CD4-positive, CD25-positive, alpha-beta regulatory T cell (primary cell): Measurements from ENCODE around the gene NUP37. TPM values are rescaled to one million over a fixed set of nuclear protein-coding genes. Genes with fewer than 3 reads are reported as not detected.

Experiments used
- ATAC-seq, 2 donors: fragments of 150-1000 bp; cut with Tn5 transposase; one replicate each; pipeline ENCODE4 v1.10.0; 2021; ENCODE audit warnings: low read depth in 2 of 2, moderate number of reproducible peaks in 2 of 2, moderate library complexity in 1 of 2
- DNase-seq, 3 donors: peaks; one replicate each; pipeline versions ENCODE4 v3.0.0 to v3.0.0-alpha.2; 2012 to 2022; ENCODE audit warnings: mixed read lengths in 1 of 3
- H3K27ac ChIP-seq: one replicate; pipeline ENCODE4 v1.7.0; 2013; ENCODE audit warnings: mild to moderate bottlenecking, low read length; ENCODE audit not compliant: insufficient read depth, poor library complexity, severe bottlenecking
- H3K27me3 ChIP-seq: one replicate; pipeline ENCODE4 v1.7.0; 2013; ENCODE audit warnings: low read length; ENCODE audit not compliant: control insufficient read depth, insufficient read depth
- H3K36me3 ChIP-seq: one replicate; pipeline ENCODE4 v1.7.0; 2013; ENCODE audit warnings: mild to moderate bottlenecking, low read length, moderate library complexity; ENCODE audit not compliant: control insufficient read depth, insufficient read depth
- H3K4me1 ChIP-seq: 2 replicates; pipeline ENCODE4 v1.7.0; 2013; ENCODE audit warnings: mild to moderate bottlenecking, low read length; ENCODE audit not compliant: insufficient read depth, control insufficient read depth, poor library complexity, severe bottlenecking
- H3K4me3 ChIP-seq: one replicate; pipeline ENCODE4 v1.7.0; 2013; ENCODE audit warnings: low read depth, mild to moderate bottlenecking, low read length, moderate library complexity
- H3K9me3 ChIP-seq, 2 experiments: 1 replicate in 1 of 2; 2 replicates in 1 of 2; pipeline ENCODE4 v1.7.0; 2013; ENCODE audit warnings: low read length in 2 of 2, mild to moderate bottlenecking in 1 of 2, moderate library complexity in 1 of 2; ENCODE audit not compliant: control insufficient read depth in 2 of 2
- H3K27ac Mint-ChIP-seq, 3 donors: one replicate each; pipeline ENCODE4 v1.8.0; 2020 to 2022; ENCODE audit warnings: mild to moderate bottlenecking in 3 of 3, mixed read lengths in 3 of 3, moderate library complexity in 2 of 3
- H3K27me3 Mint-ChIP-seq: one replicate; pipeline ENCODE4 v1.8.0; 2022; ENCODE audit warnings: mild to moderate bottlenecking, mixed read lengths
- H3K36me3 Mint-ChIP-seq: one replicate; pipeline ENCODE4 v1.8.0; 2020; ENCODE audit warnings: mixed read lengths
- H3K4me1 Mint-ChIP-seq, 4 donors: one replicate each; pipeline ENCODE4 v1.8.0; 2020 to 2022; ENCODE audit warnings: mixed read lengths in 4 of 4, mild to moderate bottlenecking in 1 of 4
- H3K4me3 Mint-ChIP-seq, 4 donors: one replicate each; pipeline ENCODE4 v1.8.0; 2020 to 2022; ENCODE audit warnings: mild to moderate bottlenecking in 4 of 4, mixed read lengths in 4 of 4, moderate library complexity in 3 of 4
- H3K9me3 Mint-ChIP-seq, 7 donors: one replicate each; pipeline ENCODE4 v1.8.0; 2020 to 2022; ENCODE audit warnings: mixed read lengths in 7 of 7, mild to moderate bottlenecking in 3 of 7, moderate library complexity in 2 of 7
- polyA plus RNA-seq, 4 donors: library from polyadenylated mRNA; unstranded; fragments of 300-500 nt; fragmentation: Illumina TruSeq; gene quantifications; one replicate each; pipeline ENCODE4 v1.2.3, GENCODE V29; 2021
- total RNA-seq: library from RNA; stranded (reverse); gene quantifications from one replicate; pipeline ENCODE4 v1.2.3, GENCODE V29; 2022

NUP37 gene
- total and polyA plus RNA-seq, 5 donors from 2014 or later: 17.2 to 44.7 (median 40.4) TPM

DNA sequence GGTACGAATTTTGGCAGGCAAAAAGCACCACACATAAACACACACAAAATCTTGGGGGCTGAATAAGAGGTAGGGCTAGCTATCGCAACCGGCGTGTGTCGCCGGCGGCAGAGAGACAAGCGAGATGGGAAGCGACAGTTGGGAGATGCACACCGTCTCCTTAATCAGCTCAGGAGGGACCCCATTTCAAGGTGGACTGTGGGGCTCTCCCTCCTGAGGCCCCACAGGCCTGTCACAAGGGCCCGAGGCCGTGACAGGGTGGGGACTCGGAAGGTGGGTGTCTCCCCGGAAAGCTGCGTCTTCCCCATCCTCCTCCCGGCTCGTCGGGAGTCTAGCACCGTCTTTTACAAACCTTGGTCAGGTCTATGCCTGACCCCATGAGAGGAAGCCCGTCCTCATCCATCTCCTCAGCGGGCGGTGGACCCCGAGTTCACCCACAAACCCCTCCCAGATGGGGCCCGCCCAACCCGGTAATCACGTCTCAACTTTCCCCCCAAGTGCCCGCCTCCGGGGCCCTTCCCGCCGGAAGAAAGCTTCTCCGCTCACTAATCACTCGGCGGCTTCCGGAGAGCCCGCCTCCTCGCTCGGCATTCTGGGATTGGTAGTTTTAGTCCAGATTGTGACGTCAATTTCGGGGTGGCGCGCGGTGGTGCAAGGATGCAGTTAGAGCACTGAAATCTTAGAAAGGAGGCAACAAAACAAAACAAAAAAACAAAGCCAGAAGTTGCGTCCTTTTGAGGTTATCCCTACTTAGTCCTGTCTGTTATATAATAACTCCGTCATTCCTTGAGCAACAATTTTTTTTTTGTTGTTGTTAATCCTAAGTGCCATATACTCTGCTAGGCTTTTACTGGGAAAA lies 58.1 kb downstream of the NUP37 start, which contains the start of gene WASHC3:
Gene WASHC3, minus strand, starts transcription at position 432 of the 859 bp plus-strand sequence. Its CDS starts 29 bp downstream, at position 403.
- peak within 1 kb of the TSS; percentile 94 to 99 (median 98) for H3K4me3 Mint-ChIP-seq
- peaks cover 16% of the 10 kb centered on the region for H3K36me3 Mint-ChIP-seq
- Histone ChIP-seq H3K4me1 (peaks cover 34% of the 10 kb centered on the region), H3K9me3 (no peaks in the 10 kb centered on the region), H3K27ac (peak within 1 kb of the TSS; percentile 97), H3K27me3 (no peaks in the 10 kb centered on the region), H3K4me3 (peak within 1 kb of the TSS; percentile 93), H3K36me3 (peaks cover 5% of the 10 kb centered on the region)
- H3K27me3 Mint-ChIP-seq: no peaks in the 10 kb centered on the region
- H3K27ac Mint-ChIP-seq: peak within 1 kb of the TSS; percentile 98 to 100 (median 99)
- no peaks in the 10 kb centered on the region for H3K9me3 Mint-ChIP-seq
- ATAC-seq: peak; percentile 87
- peaks cover 13 to 50% (median 37%) of the 10 kb centered on the region in 4 donors for H3K4me1 Mint-ChIP-seq
- DNase-seq: peak; percentile 92 to 98 (median 95)

- Mint-ChIP-seq H3K4me1 (peaks cover 18 to 57% (median 43%) of the 10 kb centered on the region in 4 donors), H3K4me3 (peak overlapping the region; percentile 94 to 99 (median 98)), H3K27ac (peak overlapping the region; percentile 98 to 100 (median 99)), H3K27me3 (no peaks in the 10 kb centered on the region), H3K9me3 (no peaks in the 10 kb centered on the region), H3K36me3 (peaks cover 22% of the 10 kb centered on the region)
- Histone ChIP-seq H3K4me3 (peak overlapping the region; percentile 93), H3K4me1 (peaks cover 34% of the 10 kb centered on the region), H3K27me3 (no peaks in the 10 kb centered on the region), H3K27ac (peak overlapping the region; percentile 97), H3K36me3 (peaks cover 9% of the 10 kb centered on the region), H3K9me3 (no peaks in the 10 kb centered on the region)
- DNase-seq: peak; percentile 15 to 65 (median 43)
- peak; percentile 6 to 15 for ATAC-seq
Observed at GRCh38 chr12:102061096-102061559, 58.8 kb downstream of the NUP37 start.

GRCh38 chr12:102059343-102059742 lies 60.6 kb downstream of the NUP37 start:
- peak overlapping the region; percentile 97 for H3K27ac ChIP-seq
- Mint-ChIP-seq H3K36me3 (peaks cover 34% of the 10 kb centered on the region), H3K9me3 (peaks cover 0 to 4% (median 0%) of the 10 kb centered on the region in 7 donors), H3K27ac (peak overlapping the region; percentile 88 to 100 (median 89)), H3K4me1 (peaks cover 26 to 66% (median 54%) of the 10 kb centered on the region in 4 donors), H3K27me3 (no peaks in the 10 kb centered on the region), H3K4me3 (peak overlapping the region; percentile 60 to 92 (median 76))
- ATAC-seq: peak; percentile 72 to 74
- no peaks in the 10 kb centered on the region for H3K27me3 ChIP-seq
- peak; percentile 16 to 87 (median 62) for DNase-seq
- peak overlapping the region; percentile 61 for H3K4me3 ChIP-seq
- peaks cover 23% of the 10 kb centered on the region for H3K36me3 ChIP-seq
- peaks cover 34% of the 10 kb centered on the region for H3K4me1 ChIP-seq
- H3K9me3 ChIP-seq: no peaks in the 10 kb centered on the region

DNA sequence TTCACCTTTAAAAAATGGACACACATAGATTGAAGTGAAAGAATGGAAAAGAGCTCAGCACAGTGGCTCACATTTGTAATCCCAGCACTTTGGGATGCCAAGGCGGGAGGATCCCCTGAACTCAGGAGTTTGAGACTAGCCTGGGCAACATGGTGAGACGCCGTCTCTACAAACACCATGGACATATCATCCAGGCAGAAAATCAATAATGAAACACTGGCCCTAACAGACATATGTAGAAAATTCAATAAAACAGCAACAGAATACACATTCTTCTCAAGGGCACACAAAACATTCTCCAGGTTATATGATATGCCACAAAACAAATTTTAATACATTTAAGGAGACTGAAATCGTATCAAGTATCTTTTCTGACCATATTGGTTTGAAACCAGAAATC lies 65.6 kb downstream of the NUP37 start:
- H3K4me1 Mint-ChIP-seq: peaks cover 44 to 70% (median 56%) of the 10 kb centered on the region in 4 donors
- Histone ChIP-seq H3K27ac (peak overlapping the region; percentile 17), H3K4me1 (peaks cover 21% of the 10 kb centered on the region), H3K4me3 (no peak overlapping the region), H3K36me3 (peaks cover 58% of the 10 kb centered on the region), H3K9me3 (no peaks in the 10 kb centered on the region), H3K27me3 (no peaks in the 10 kb centered on the region)
- H3K4me3 Mint-ChIP-seq: peak overlapping the region in 1 of 4 donors; percentile 51
- peak overlapping the region in 2 of 3 donors; percentile 25 to 60 for H3K27ac Mint-ChIP-seq
- H3K36me3 Mint-ChIP-seq: peaks cover 57% of the 10 kb centered on the region
- H3K27me3 Mint-ChIP-seq: no peaks in the 10 kb centered on the region
- no peak for ATAC-seq
- DNase-seq: no peak
- H3K9me3 Mint-ChIP-seq: peaks cover 0 to 4% (median 0%) of the 10 kb centered on the region in 7 donors

DNA sequence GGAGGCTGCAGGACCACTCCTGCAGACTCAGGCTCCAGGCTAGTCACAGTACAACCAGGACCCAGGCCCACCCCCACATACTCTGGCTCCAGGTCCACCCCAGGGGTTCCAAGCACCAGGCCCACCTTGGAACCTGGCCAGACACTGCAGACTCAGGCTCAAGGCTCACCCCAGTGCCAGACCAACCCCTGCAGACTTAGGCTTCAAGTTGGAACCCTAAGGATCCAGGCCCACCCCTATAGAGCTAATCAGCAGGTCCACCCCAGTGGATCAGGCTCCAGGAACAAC lies 66.9 kb downstream of the NUP37 start:
- Histone ChIP-seq H3K36me3 (peaks cover 71% of the 10 kb centered on the region), H3K9me3 (no peaks in the 10 kb centered on the region), H3K27ac (no peak overlapping the region), H3K4me1 (peaks cover 14% of the 10 kb centered on the region), H3K27me3 (no peaks in the 10 kb centered on the region), H3K4me3 (no peak overlapping the region)
- no peak for ATAC-seq
- Mint-ChIP-seq H3K36me3 (peaks cover 58% of the 10 kb centered on the region), H3K4me3 (no peak overlapping the region), H3K27me3 (no peaks in the 10 kb centered on the region), H3K9me3 (peaks cover 0 to 4% (median 0%) of the 10 kb centered on the region in 7 donors), H3K27ac (no peak overlapping the region), H3K4me1 (peaks cover 36 to 66% (median 48%) of the 10 kb centered on the region in 4 donors)
- DNase-seq: no peak

DNA sequence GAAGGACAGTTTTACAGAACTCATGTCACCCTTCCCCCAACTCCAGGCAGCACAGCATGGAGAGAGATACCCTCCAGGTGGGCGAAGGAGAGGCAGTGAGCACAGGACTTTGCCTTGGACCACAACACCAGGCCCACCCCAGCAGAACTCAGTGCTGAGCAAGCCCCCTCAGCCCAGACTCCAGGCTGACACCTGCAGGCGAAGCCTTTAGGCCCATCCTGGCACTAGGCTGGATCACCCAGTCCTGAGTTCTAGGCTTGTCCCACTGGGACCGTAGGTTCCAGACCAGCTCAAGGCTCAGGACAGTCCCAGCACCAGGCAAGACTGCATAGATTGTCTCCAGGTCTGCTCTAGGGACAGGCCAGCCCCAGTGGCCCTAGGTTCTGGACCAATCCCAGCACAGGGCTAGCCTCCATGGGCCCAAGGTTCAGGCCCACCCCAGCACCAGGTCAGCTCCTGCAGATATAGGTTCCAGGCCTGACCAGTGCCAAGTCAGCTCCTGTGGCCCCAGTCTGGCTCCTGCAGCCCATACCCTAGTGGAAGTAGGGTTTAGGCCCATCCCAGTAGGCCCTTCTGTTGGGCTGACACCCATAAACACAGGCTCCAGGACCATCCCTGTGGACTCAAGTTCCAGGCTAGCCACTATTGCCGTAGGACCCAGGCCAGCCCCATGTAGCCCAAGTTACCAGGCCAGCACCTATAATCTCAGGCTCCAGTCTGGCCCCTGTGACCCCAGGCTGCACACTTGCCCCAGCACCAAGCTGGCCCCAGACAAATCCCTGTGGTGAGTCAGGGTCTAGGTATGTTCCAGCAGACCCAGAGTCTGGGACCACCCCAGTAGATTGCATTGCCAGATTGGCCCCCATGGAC lies 67.5 kb downstream of the NUP37 start:
- Histone ChIP-seq H3K27me3 (no peaks in the 10 kb centered on the region), H3K4me1 (peaks cover 9% of the 10 kb centered on the region), H3K27ac (no peak overlapping the region), H3K36me3 (peaks cover 72% of the 10 kb centered on the region), H3K9me3 (no peaks in the 10 kb centered on the region), H3K4me3 (no peak overlapping the region)
- ATAC-seq (no peak), DNase-seq (no peak)
- Mint-ChIP-seq H3K27me3 (no peaks in the 10 kb centered on the region), H3K36me3 (peaks cover 52% of the 10 kb centered on the region), H3K9me3 (peaks cover 0 to 4% (median 0%) of the 10 kb centered on the region in 7 donors), H3K27ac (no peak overlapping the region), H3K4me3 (no peak overlapping the region), H3K4me1 (peaks cover 36 to 63% (median 43%) of the 10 kb centered on the region in 4 donors)

- ATAC-seq: no peak
- H3K27ac Mint-ChIP-seq: peak overlapping the region in 1 of 3 donors; percentile 64
- H3K4me3 Mint-ChIP-seq: no peak overlapping the region
- H3K36me3 ChIP-seq: peaks cover 81% of the 10 kb centered on the region
- H3K9me3 ChIP-seq: no peaks in the 10 kb centered on the region
- H3K27ac ChIP-seq: no peak overlapping the region
- peaks cover 45% of the 10 kb centered on the region for H3K36me3 Mint-ChIP-seq
- peak in 1 of 3 donors; percentile 10 for DNase-seq
- peaks cover 8% of the 10 kb centered on the region for H3K4me1 ChIP-seq
- peaks cover 30 to 57% (median 36%) of the 10 kb centered on the region in 4 donors for H3K4me1 Mint-ChIP-seq
- no peaks in the 10 kb centered on the region for H3K27me3 Mint-ChIP-seq
- H3K27me3 ChIP-seq: no peaks in the 10 kb centered on the region
- no peak overlapping the region for H3K4me3 ChIP-seq
- peaks cover 0 to 4% (median 0%) of the 10 kb centered on the region in 7 donors for H3K9me3 Mint-ChIP-seq
Observed at GRCh38 chr12:102051431-102051965, 68.4 kb downstream of the NUP37 start.
